Measurements from ENCODE around the gene GSC.

GSC gene

DNA sequence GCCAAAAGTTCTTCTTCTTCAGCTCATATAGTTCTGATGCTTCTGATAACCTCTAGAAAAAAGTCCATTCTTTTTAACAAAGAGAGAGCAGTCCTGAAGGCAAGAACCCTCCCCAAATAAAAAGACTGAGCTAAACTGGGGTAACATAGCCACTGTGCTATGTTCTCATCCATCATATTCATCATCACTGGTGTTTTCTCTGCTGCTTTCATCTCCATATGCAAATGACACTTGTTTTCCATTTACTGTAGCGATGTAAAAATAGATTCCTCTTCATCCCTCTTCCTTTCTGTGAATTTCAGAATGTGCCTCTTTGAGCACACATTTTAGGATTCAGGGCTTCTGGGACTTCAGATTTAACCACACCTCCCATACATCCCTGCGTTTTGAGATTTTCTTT lies 44.9 kb downstream of the GSC start:
- TF ChIP-seq, protein P1, sequence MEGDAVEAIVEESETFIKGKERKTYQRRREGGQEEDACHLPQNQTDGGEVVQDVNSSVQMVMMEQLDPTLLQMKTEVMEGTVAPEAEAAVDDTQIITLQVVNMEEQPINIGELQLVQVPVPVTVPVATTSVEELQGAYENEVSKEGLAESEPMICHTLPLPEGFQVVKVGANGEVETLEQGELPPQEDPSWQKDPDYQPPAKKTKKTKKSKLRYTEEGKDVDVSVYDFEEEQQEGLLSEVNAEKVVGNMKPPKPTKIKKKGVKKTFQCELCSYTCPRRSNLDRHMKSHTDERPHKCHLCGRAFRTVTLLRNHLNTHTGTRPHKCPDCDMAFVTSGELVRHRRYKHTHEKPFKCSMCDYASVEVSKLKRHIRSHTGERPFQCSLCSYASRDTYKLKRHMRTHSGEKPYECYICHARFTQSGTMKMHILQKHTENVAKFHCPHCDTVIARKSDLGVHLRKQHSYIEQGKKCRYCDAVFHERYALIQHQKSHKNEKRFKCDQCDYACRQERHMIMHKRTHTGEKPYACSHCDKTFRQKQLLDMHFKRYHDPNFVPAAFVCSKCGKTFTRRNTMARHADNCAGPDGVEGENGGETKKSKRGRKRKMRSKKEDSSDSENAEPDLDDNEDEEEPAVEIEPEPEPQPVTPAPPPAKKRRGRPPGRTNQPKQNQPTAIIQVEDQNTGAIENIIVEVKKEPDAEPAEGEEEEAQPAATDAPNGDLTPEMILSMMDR (conservative IDR thresholded peaks at IDR 0.05; ENCODE audit: control insufficient read depth, insufficient read depth, low read depth, low read length): no peak
- no peak overlapping the region for H3K4me3 ChIP-seq (ENCODE audit: control insufficient read depth, low read depth, low read length)
- DNase-seq (ENCODE audit: low read depth): no peak

DNA sequence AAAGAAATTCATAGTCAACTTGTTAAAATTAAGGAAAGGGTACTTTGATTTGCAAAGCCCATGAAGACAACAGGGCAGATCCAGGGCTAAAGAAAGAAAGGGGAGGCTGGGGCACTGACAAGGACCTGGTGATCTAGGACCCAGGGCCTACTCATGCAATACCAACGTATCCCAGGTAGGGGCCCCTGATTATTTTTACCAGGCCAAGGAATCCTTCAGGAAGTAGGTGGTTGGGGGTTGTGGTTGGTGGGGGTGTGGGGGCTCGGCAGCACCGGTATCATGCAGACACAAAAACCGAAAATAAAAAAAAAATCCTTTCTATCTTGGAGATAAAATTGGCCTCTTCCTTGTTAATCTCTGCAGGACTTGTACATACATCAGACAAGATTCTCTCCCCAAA lies 47.5 kb downstream of the GSC start:
- TF ChIP-seq, protein P1 (conservative IDR thresholded peaks at IDR 0.05; ENCODE audit: control insufficient read depth, insufficient read depth, low read depth, low read length): no peak

More for the DNA sequence above, 47.5 kb downstream of the GSC start:
- no peak overlapping the region for H3K4me3 ChIP-seq (ENCODE audit: control insufficient read depth, low read depth, low read length)
- no peak for DNase-seq (ENCODE audit: low read depth)

Data from fibroblast of mammary gland (primary cell).